Endothelial cell of umbilical vein (primary cell): ENCODE results near the gene ADGRE3.

Source experiments
- CTCF ChIP-seq, 2 donors: IDR thresholded peaks; 1 replicate in 1 of 2; 2 replicates in 1 of 2; pipeline ENCODE4 v1.5.1; 2011; ENCODE audit warnings: low read length in 2 of 2, mild to moderate bottlenecking in 2 of 2, moderate library complexity in 2 of 2, control low read depth in 1 of 2, inconsistent platforms in 1 of 2, low read depth in 1 of 2; ENCODE audit not compliant: insufficient read depth in 1 of 2; ENCODE audit errors: extremely low read depth in 1 of 2
- JUN ChIP-seq: IDR thresholded peaks from 2 replicates; pipeline ENCODE4 v1.6.1; 2011; ENCODE audit warnings: borderline replicate concordance, low read depth; ENCODE audit not compliant: insufficient read length, insufficient read depth
- POLR2A ChIP-seq: IDR thresholded peaks from 2 replicates; pipeline ENCODE4 v1.6.1; 2012; ENCODE audit warnings: low read depth, mild to moderate bottlenecking, control low read depth, low read length

- TF ChIP-seq CTCF (IDR thresholded peaks at IDR 0.05; ENCODE audit: extremely low read depth in 1 of 2, insufficient read depth in 1 of 2, low read depth in 1 of 2, low read length in 2 of 2) (no peak), POLR2A (no peak), JUN (no peak)
Observed at GRCh38 chr19:14722127-14722526, 47.5 kb upstream of the ADGRE3 start.
